GM12878 (cell line): ENCODE measurements around the gene PRDM16. TPM values are rescaled to one million over a fixed set of nuclear protein-coding genes. Genes with fewer than 3 reads are reported as not detected.

Experiments
- microRNA-seq: library from miRNA; unstranded; fragments of <30 nt; microRNA quantifications from one replicate; pipeline ENCODE4, GENCODE V29; 2018
- polyA plus RNA-seq, 11 experiments: library from polyadenylated mRNA; depleted of rRNA in 4 of 11; unstranded in 6 of 11; stranded (reverse) in 5 of 11; fragments of >200 nt; fragmentation: Nextera tagmentation in 4 of 11; fragmentation: Illumina TruSeq in 1 of 11; extraction: Ambion mirVana in 4 of 11; extraction: Trizol in 1 of 11; gene quantifications; 1 replicate in 1 of 11; 2 replicates in 10 of 11; pipeline versions ENCODE4 v1.2.1 to v1.2.3, GENCODE V29; 2011 to 2016; ENCODE audit warnings: inconsistent platforms in 2 of 11, missing spikeins in 2 of 11, low read depth in 1 of 11
- total RNA-seq, 4 experiments: library from RNA; depleted of rRNA in 3 of 4; stranded (reverse); fragments of >200 nt in 3 of 4; fragmentation: Illumina TruSeq in 1 of 4; extraction: Trizol in 1 of 4; gene quantifications; 2 replicates each; pipeline versions ENCODE4 v1.2.1 to v1.2.3, GENCODE V29; 2013 to 2021

The PRDM16 gene
- total and polyA plus RNA-seq, 10 of the 15 experiments (the other 5 are each of a cell fraction or from before 2014, with no cell fraction given): 0.03 TPM; not detected in 9

Small RNAs within 50 kb of the gene (microRNA-seq; reads per million reads assigned to microRNA genes)
- not detected for gene MIR4251

Other genes with a start within 250 kb of the PRDM16 start
- gene ACTRT2, start 47.7 kb upstream of the PRDM16 start, total RNA-seq (2014; rRNA removed): not detected in 2 replicates
- gene ACTRT2, start 47.7 kb upstream of the PRDM16 start, total RNA-seq (2014; rRNA removed; fragmentation: Illumina TruSeq; extraction: Trizol): not detected in 2 replicates
- not detected in 2 replicates for gene ACTRT2, start 47.7 kb upstream of the PRDM16 start, total RNA-seq (2021)
- not detected in 2 replicates for gene ACTRT2, start 47.7 kb upstream of the PRDM16 start, polyA plus RNA-seq (2011; rRNA removed)
- gene ACTRT2, start 47.7 kb upstream of the PRDM16 start, polyA plus RNA-seq (2014; fragmentation: Illumina TruSeq; extraction: Trizol): not detected in 2 replicates
- gene ACTRT2, start 47.7 kb upstream of the PRDM16 start, polyA plus RNA-seq (2014; fragmentation: Nextera tagmentation; extraction: Ambion mirVana): not detected
- not detected in 2 replicates for gene ACTRT2, start 47.7 kb upstream of the PRDM16 start, polyA plus RNA-seq (2014; rRNA removed)
- not detected for gene ACTRT2, start 47.7 kb upstream of the PRDM16 start, polyA plus RNA-seq (2016; fragmentation: Nextera tagmentation; extraction: Ambion mirVana)